Pancreas (tissue), 10 donors: Measurements from ENCODE around the gene CLSTN2. TPM values are rescaled to one million over a fixed set of nuclear protein-coding genes. Genes with fewer than 3 reads are reported as not detected.

Experiments
- ATAC-seq, 4 donors: fragments of 200-7000 bp; cut with Tn5 transposase; one replicate each; pipeline versions ENCODE4 v1.8.0 to v1.9.1; 2020; ENCODE audit warnings: mild to moderate bottlenecking in 4 of 4, moderate library complexity in 4 of 4
- DNase-seq, 6 donors: peaks; one replicate each; pipeline ENCODE4 v3.0.0-alpha.2; 2020
- FAIRE-seq: peaks from 2 replicates; lab custom pipeline; 2012; peaks lifted over from hg19 to GRCh38; lab: Jason Lieb, UNC
- H3K27ac ChIP-seq, 4 donors: fragments of 200-600 bp; sonication (generic); 1 replicate in 3 of 4; 2 replicates in 1 of 4; pipeline versions ENCODE4 v1.5.0 to v1.8.0; 2020
- H3K27me3 ChIP-seq, 4 donors: fragments of 200-600 bp; one replicate each; pipeline ENCODE4 v1.8.0; 2021
- H3K36me3 ChIP-seq, 3 donors: fragments of 200-600 bp; sonication (generic) in 1 of 3; one replicate each; pipeline versions ENCODE4 v1.5.0 to v1.8.0; 2020 to 2021
- H3K4me1 ChIP-seq, 3 donors: fragments of 200-600 bp; one replicate each; pipeline ENCODE4 v1.8.0; 2021
- H3K4me3 ChIP-seq, 4 donors: fragments of 200-600 bp; sonication (generic) in 2 of 4; one replicate each; pipeline versions ENCODE4 v1.5.0 to v1.8.0; 2020 to 2021
- H3K9me3 ChIP-seq, 4 donors: fragments of 200-600 bp; one replicate each; pipeline ENCODE4 v1.8.0; 2021
- CTCF ChIP-seq, 4 donors: fragments of 200-600 bp; sonication (generic) in 3 of 4; IDR thresholded peaks; one replicate each; pipeline versions ENCODE4 v1.5.0 to v1.8.0; 2021; ENCODE audit warnings: antibody characterized with exemption in 4 of 4
- WGBS, 2 donors: extraction: QIAGEN DNeasy Blood & Tissue Kit; methylation state at CpG; one replicate each; pipeline ENCODE4 v1.1.7; 2013; 5-methylcytosine and 5-hydroxymethylcytosine counted together
- intact Hi-C, 3 donors: fragments of 100-400 bp; cut with DNase I; formaldehyde crosslinking; loops; one replicate each; pipeline versions ENCODE4 v1.11.1 to v1.14.2; 2022
- polyA plus RNA-seq, 2 donors: library from polyadenylated mRNA; stranded (reverse); fragments of 200-250 nt; gene quantifications; one replicate each; pipeline ENCODE4 v1.2.3, GENCODE V29; 2013
- total RNA-seq, 6 donors: library from RNA; stranded (reverse); fragmentation: NEBNext Ultra II Directional in 4 of 6; extraction: Animal tissue kit (Norgen Biotek cat#: 25700) in 4 of 6; gene quantifications; one replicate each; pipeline versions ENCODE4 v1.2.1 to v1.2.4, GENCODE V29; 2021 to 2023
- donor health status: healthy with polysubstance abuse.
- donor health status: DM: no; HTN: no; CAD: no; lungs with moderate emphysema.
- donor health status: DM: no; HTN: no; CAD: no.
- donor health status: control.
- donor health status: control.
- donor health status: Bipolar disorder and iron deficiency.
- donor health status: DM: yes; HTN: yes; CAD: no.
- donor health status: DM: no; HTN: no; CAD: no.
- donor health status: DM: no; HTN: no; CAD: no.
- donor health status: DM: yes; HTN: yes; CAD: no.

CLSTN2 gene
- total and polyA plus RNA-seq, 8 donors: 0.65 to 9.3 (median 2.9) TPM

- TF ChIP-seq CTCF (IDR thresholded peaks at IDR 0.05): no peak
- Histone ChIP-seq H3K4me1 (no peaks in the 10 kb centered on the region), H3K27ac (no peak overlapping the region), H3K36me3 (no peaks in the 10 kb centered on the region), H3K27me3 (no peaks in the 10 kb centered on the region), H3K9me3 (no peaks in the 10 kb centered on the region), H3K4me3 (no peak overlapping the region)
- ATAC-seq (no peak), DNase-seq (no peak), FAIRE-seq (no peak)
- WGBS, 2 donors: 33 to 53% methylated on average over 1 of the region's 1 CpG
- intact Hi-C loops: no loop called here
These were observed 594.6 kb downstream of the CLSTN2 start for GRCh38 chr3:140529558-140529957.

- FAIRE-seq (no peak), DNase-seq (no peak)
- no peaks in the 10 kb centered on the region for H3K27me3 ChIP-seq
These were observed 595.1 kb downstream of the CLSTN2 start for GRCh38 chr3:140530131-140530530.

GRCh38 chr3:140530603-140531002 is 595.6 kb downstream of the CLSTN2 start:
- WGBS, 2 donors: 83 to 84% methylated on average over 3 of the region's 3 CpGs
- no peak for TF ChIP-seq CTCF (IDR thresholded peaks at IDR 0.05)
- intact Hi-C loops: no loop called here
- DNase-seq (no peak), ATAC-seq (no peak), FAIRE-seq (no peak)
- Histone ChIP-seq H3K9me3 (no peaks in the 10 kb centered on the region), H3K36me3 (no peaks in the 10 kb centered on the region), H3K4me3 (no peak overlapping the region), H3K27ac (no peak overlapping the region), H3K4me1 (no peaks in the 10 kb centered on the region), H3K27me3 (no peaks in the 10 kb centered on the region)

More at GRCh38 chr3:140530131-140530530, 595.1 kb downstream of the CLSTN2 start:
- no peak for TF ChIP-seq CTCF (IDR thresholded peaks at IDR 0.05)
- no peaks in the 10 kb centered on the region for H3K36me3 ChIP-seq
- no peak overlapping the region for H3K4me3 ChIP-seq
- intact Hi-C loops: no loop called here
- no peak overlapping the region for H3K27ac ChIP-seq
- H3K9me3 ChIP-seq: no peaks in the 10 kb centered on the region
- ATAC-seq: no peak
- no peaks in the 10 kb centered on the region for H3K4me1 ChIP-seq
- 79 to 87% methylated on average over 2 of the region's 2 CpGs for WGBS, 2 donors

- no peak for TF ChIP-seq CTCF (IDR thresholded peaks at IDR 0.05)
These were observed 597.9 kb downstream of the CLSTN2 start for GRCh38 chr3:140532793-140533330.

GRCh38 chr3:140536926-140537726 is 602.1 kb downstream of the CLSTN2 start:
- Histone ChIP-seq H3K36me3 (no peaks in the 10 kb centered on the region), H3K9me3 (no peaks in the 10 kb centered on the region), H3K27ac (no peak overlapping the region), H3K27me3 (no peaks in the 10 kb centered on the region), H3K4me1 (no peaks in the 10 kb centered on the region), H3K4me3 (no peak overlapping the region)
- WGBS, 2 donors: 71 to 78% methylated on average over 4 of the region's 4 CpGs
- no peak for ATAC-seq
- DNase-seq: no peak
- intact Hi-C loops: no loop called here
- FAIRE-seq: no peak
- TF ChIP-seq CTCF (IDR thresholded peaks at IDR 0.05): no peak

More at GRCh38 chr3:140532793-140533330, 597.9 kb downstream of the CLSTN2 start:
- DNase-seq (no peak), ATAC-seq (no peak), FAIRE-seq (no peak)
- Histone ChIP-seq H3K9me3 (no peaks in the 10 kb centered on the region), H3K36me3 (no peaks in the 10 kb centered on the region), H3K27ac (no peak overlapping the region), H3K4me3 (no peak overlapping the region), H3K27me3 (no peaks in the 10 kb centered on the region), H3K4me1 (no peaks in the 10 kb centered on the region)
- intact Hi-C loops: no loop called here
- WGBS, 2 donors: 73 to 97% methylated on average over 2 of the region's 2 CpGs
